HCT116 (cell line): Measurements from ENCODE around the gene ZCCHC13. TPM values are rescaled to one million over a fixed set of nuclear protein-coding genes. Genes with fewer than 3 reads are reported as not detected.

Experiments
- ATAC-seq: fragments of 200-7000 bp; cut with Tn5 transposase; 2 replicates; pipeline ENCODE4 v1.9.1; 2020; ENCODE audit warnings: mild to moderate bottlenecking, moderate library complexity
- BruUV-seq: library from RNA; stranded (reverse); fragments of 400-500 nt; replicated peaks from 2 replicates; lab custom pipeline; 2021; lab: Mats Ljungman, UMichigan
- CTCF ChIA-PET: fragments of 300-600 bp; sonication (Branson Sonifier 250); formaldehyde crosslinking; loops from one replicate; lab custom pipeline; 2021; ENCODE audit warnings: antibody characterized with exemption; lab: Charles Lee
- POLR2A ChIA-PET: fragments of 300-600, 350-600 bp; sonication (Branson Sonifier 250); formaldehyde crosslinking; loops from one replicate; lab custom pipeline; 2021; ENCODE audit warnings: antibody characterized with exemption; lab: Charles Lee
- RAD21 ChIA-PET, 2 experiments: fragments of 300-600 bp; sonication (Branson Sonifier 250); formaldehyde crosslinking; loops; one replicate each; lab custom pipeline; 2023; ENCODE audit warnings: low total read pairs in 2 of 2; ENCODE audit not compliant: uncharacterized antibody in 2 of 2, unreplicated experiment in 2 of 2, low non-redundant PET in 1 of 2; lab: Charles Lee
- DNase-seq: peaks from one replicate; pipeline ENCODE4 v3.0.0-alpha.2; 2010; ENCODE audit warnings: low read depth, low spot score
- H2AFZ ChIP-seq: fragments of 200-600 bp; shearing (Covaris generic), sonication (generic); 2 replicates; pipeline ENCODE4 v1.6.1; 2017; ENCODE audit warnings: low read depth, mixed run types, mixed read lengths, antibody characterized with exemption, low read length; ENCODE audit not compliant: poor library complexity, severe bottlenecking
- H3K27ac ChIP-seq: 2 replicates; pipeline ENCODE4 v1.5.1; 2012; ENCODE audit warnings: low read depth, low read length
- H3K27me3 ChIP-seq: fragments of 200-600 bp; sonication (generic); 2 replicates; pipeline ENCODE4 v1.6.1; 2016; ENCODE audit warnings: mixed run types, low read length, mixed read lengths; ENCODE audit not compliant: insufficient read depth
- H3K36me3 ChIP-seq, 2 experiments: fragments of 200-500 bp in 1 of 2; fragments of 200-600 bp in 1 of 2; sonication (Bioruptor generic) in 1 of 2; sonication (generic) in 1 of 2; 2 replicates each; pipeline versions ENCODE4 v1.5.1 to v1.6.1; 2014 to 2016; ENCODE audit warnings: low read length in 2 of 2, inconsistent platforms in 1 of 2, mixed read lengths in 1 of 2, mixed run types in 1 of 2; ENCODE audit not compliant: insufficient read depth in 2 of 2, control insufficient read depth in 1 of 2
- H3K4me1 ChIP-seq, 2 experiments: fragments of 200-600 bp in 1 of 2; sonication (generic) in 1 of 2; 2 replicates each; pipeline versions ENCODE4 v1.5.1 to v1.6.1; 2012 to 2017; ENCODE audit warnings: low read length in 2 of 2, inconsistent platforms in 1 of 2, mild to moderate bottlenecking in 1 of 2, mixed read lengths in 1 of 2, mixed run types in 1 of 2, moderate library complexity in 1 of 2; ENCODE audit not compliant: insufficient read depth in 2 of 2, control insufficient read depth in 1 of 2
- H3K4me2 ChIP-seq: fragments of 200-600 bp; sonication (generic); 2 replicates; pipeline ENCODE4 v1.6.1; 2017; ENCODE audit warnings: mixed run types, low read length, mixed read lengths
- H3K4me3 ChIP-seq, 2 experiments: fragments of 200-600 bp in 1 of 2; sonication (generic) in 1 of 2; replicated peaks in 1 of 2; 2 replicates each; pipeline ENCODE4 v1.5.1; 2011 to 2016; ENCODE audit warnings: low read length in 2 of 2, control low read depth in 1 of 2, low read depth in 1 of 2, mild to moderate bottlenecking in 1 of 2, mixed read lengths in 1 of 2, mixed run types in 1 of 2
- H3K79me2 ChIP-seq: fragments of 200-600 bp; sonication (generic); 2 replicates; pipeline ENCODE4 v1.6.1; 2017; ENCODE audit warnings: mild to moderate bottlenecking, mixed run types, low read length, moderate library complexity, mixed read lengths; ENCODE audit not compliant: insufficient read depth
- H3K9ac ChIP-seq: fragments of 200-600 bp; sonication (generic); 2 replicates; pipeline ENCODE4 v1.6.1; 2016; ENCODE audit warnings: low read length, mixed read lengths
- H3K9me2 ChIP-seq: fragments of 200-600 bp; sonication (generic), shearing (Covaris generic); 2 replicates; pipeline ENCODE4 v1.6.1; 2017; ENCODE audit warnings: mixed run types, mild to moderate bottlenecking, moderate library complexity; ENCODE audit not compliant: insufficient read depth
- H3K9me3 ChIP-seq, 2 experiments: fragments of 200-500 bp in 1 of 2; fragments of 200-600 bp in 1 of 2; sonication (Bioruptor generic) in 1 of 2; sonication (generic) in 1 of 2; 2 replicates each; pipeline ENCODE4 v1.6.1; 2014 to 2017; ENCODE audit warnings: low read length in 2 of 2, mixed read lengths in 2 of 2, inconsistent platforms in 1 of 2, low read depth in 1 of 2, mild to moderate bottlenecking in 1 of 2, mixed run types in 1 of 2, moderate library complexity in 1 of 2; ENCODE audit not compliant: control insufficient read depth in 1 of 2, insufficient read depth in 1 of 2
- H4K20me1 ChIP-seq: fragments of 200-600 bp; sonication (generic), shearing (Covaris generic); 2 replicates; pipeline ENCODE4 v1.6.1; 2017; ENCODE audit warnings: mixed run types, mild to moderate bottlenecking, moderate library complexity; ENCODE audit not compliant: insufficient read depth
- ATF3 ChIP-seq: IDR thresholded peaks from 2 replicates; pipeline ENCODE4 v1.6.1; 2012
- CBX3 ChIP-seq: IDR thresholded peaks from 2 replicates; pipeline ENCODE4 v1.6.1; 2012; ENCODE audit warnings: low read depth
- ELF1 ChIP-seq: IDR thresholded peaks from 2 replicates; pipeline ENCODE4 v1.6.1; 2012; ENCODE audit warnings: low read depth, borderline replicate concordance
- EZH2phosphoT487 ChIP-seq: fragments of 200-600 bp; IDR thresholded peaks from 2 replicates; pipeline ENCODE4 v1.6.1; 2018; ENCODE audit warnings: antibody characterized with exemption, borderline replicate concordance
- FOSL1 ChIP-seq: IDR thresholded peaks from 2 replicates; pipeline ENCODE4 v1.6.1; 2012; ENCODE audit warnings: low read depth
- JUND ChIP-seq: IDR thresholded peaks from 2 replicates; pipeline ENCODE4 v1.6.1; 2012
- POLR2A ChIP-seq: IDR thresholded peaks from 2 replicates; pipeline ENCODE4 v1.7.0; 2011; ENCODE audit warnings: borderline replicate concordance; ENCODE audit not compliant: insufficient read depth, insufficient read length; ENCODE audit errors: extremely low read depth
- POLR2AphosphoS5 ChIP-seq: IDR thresholded peaks from 2 replicates; pipeline ENCODE4 v1.6.1; 2011; ENCODE audit warnings: mild to moderate bottlenecking, low read depth, low read length, moderate library complexity
- RAD21 ChIP-seq: IDR thresholded peaks from 2 replicates; pipeline ENCODE4 v1.6.1; 2012; ENCODE audit warnings: low read depth, mild to moderate bottlenecking
- REST ChIP-seq: IDR thresholded peaks from 2 replicates; pipeline ENCODE4 v1.6.1; 2012; ENCODE audit warnings: low read depth
- SP1 ChIP-seq: IDR thresholded peaks from 2 replicates; pipeline ENCODE4 v1.6.1; 2012; ENCODE audit warnings: low read depth
- SRF ChIP-seq: IDR thresholded peaks from 2 replicates; pipeline ENCODE4 v1.6.1; 2012; ENCODE audit warnings: low read depth
- TCF7L2 ChIP-seq: IDR thresholded peaks from 2 replicates; pipeline ENCODE4 v1.7.0; 2011; ENCODE audit warnings: borderline replicate concordance, inconsistent platforms; ENCODE audit not compliant: insufficient read depth, insufficient read length; ENCODE audit errors: extremely low read depth
- YY1 ChIP-seq: IDR thresholded peaks from 2 replicates; pipeline ENCODE4 v1.6.1; 2011; ENCODE audit warnings: low read length, low read depth, moderate library complexity, mild to moderate bottlenecking; ENCODE audit not compliant: insufficient replicate concordance; ENCODE audit errors: extremely low read depth
- ZFX ChIP-seq: fragments of 450-650 bp; IDR thresholded peaks from 2 replicates; pipeline ENCODE4 v1.6.1; 2017
- ZNF274 ChIP-seq: fragments of 200-500 bp; sonication (Bioruptor generic); IDR thresholded peaks from 2 replicates; pipeline ENCODE4 v1.6.1; 2014; ENCODE audit warnings: mild to moderate bottlenecking, low read depth, low read length, inconsistent platforms
- intact Hi-C: fragments of 100-400 bp; cut with micrococcal nuclease; formaldehyde crosslinking; loops from 2 replicates; pipeline ENCODE4 v1.10.0; 2022
- total RNA-seq: library from RNA; stranded (reverse); gene quantifications from one replicate; pipeline ENCODE4 v1.2.1, GENCODE V29; 2021; ENCODE audit not compliant: unreplicated experiment

Gene ZCCHC13
- total RNA-seq, 1 experiment from 2014 or later, result not detected

- ATAC-seq, result peak; percentile 60
- H3K9me3 ChIP-seq, result no peaks in the 10 kb centered on the region
- peak overlapping the region; percentile 45 for H2AFZ ChIP-seq
- peaks cover 37% of the 10 kb centered on the region for H3K79me2 ChIP-seq
- peaks cover 0 to 7% of the 10 kb centered on the region in 2 experiments; a peak in 1 of 4 replicates for H3K36me3 ChIP-seq
- H3K9ac ChIP-seq, result peak overlapping the region; percentile 80
- peaks cover 0 to 10% of the 10 kb centered on the region in 2 experiments; a peak in 2 of 4 replicates for H3K4me1 ChIP-seq
- H3K9me2 ChIP-seq, result no peaks in the 10 kb centered on the region
- ChIA-PET CTCF (interaction anchor here (0.9 kb wide), 1 partner anchor 12 kb away, joined by 3 read pairs; no protein-coding TSS in a partner anchor), POLR2A (no interaction called here), RAD21 (no interaction called here)
- no peaks in the 10 kb centered on the region for H3K27me3 ChIP-seq
- intact Hi-C loops, result loop anchor here (5.0 kb wide), 1 partner anchor 46 kb away; no protein-coding TSS in a partner anchor
- no peaks in the 10 kb centered on the region for H4K20me1 ChIP-seq
- peak overlapping the region; percentile 90 for H3K4me2 ChIP-seq
- TF ChIP-seq POLR2A, result peak; percentile 66
- TF ChIP-seq SP1, result no peak
- peak; percentile 79 for TF ChIP-seq POLR2AphosphoS5
- TF ChIP-seq, all 23 proteins: peak for 2
- Histone ChIP-seq H3K4me3 (peak overlapping the region; percentile 65 to 77), H3K27ac (peak overlapping the region; percentile 86)
- peak; percentile 57 for DNase-seq
- no TSS peak for BruUV-seq
Measured at GRCh38 chrX:74293343-74293946, 10.5 kb upstream of the ZCCHC13 start.

GRCh38 chrX:74295101-74295500 lies 8.9 kb upstream of the ZCCHC13 start:
- ChIA-PET POLR2A (no interaction called here), CTCF (no interaction called here)
- intact Hi-C loops, result no loop called here
- no peak for TF ChIP-seq RAD21
- no peak for TF ChIP-seq ELF1
- TF ChIP-seq SRF, result no peak
- TF ChIP-seq ATF3, result no peak
- no peak for TF ChIP-seq TCF7L2
- no peak for TF ChIP-seq CBX3
- no peak for TF ChIP-seq SP1
- no peak for TF ChIP-seq ZNF274
- TF ChIP-seq POLR2AphosphoS5, result no peak
- no peak for TF ChIP-seq JUND
- TF ChIP-seq ZFX, result no peak
- no peak for TF ChIP-seq EZH2phosphoT487
- no peak for TF ChIP-seq FOSL1
- TF ChIP-seq YY1, result no peak
- no peak for TF ChIP-seq REST

More at GRCh38 chrX:74295101-74295500, 8.9 kb upstream of the ZCCHC13 start:
- Histone ChIP-seq H3K9me3 (no peaks in the 10 kb centered on the region), H3K79me2 (peaks cover 21% of the 10 kb centered on the region), H3K4me1 (peaks cover 0 to 9% of the 10 kb centered on the region in 2 experiments; a peak in 2 of 4 replicates), H2AFZ (no peak overlapping the region), H3K27ac (no peak overlapping the region), H4K20me1 (no peaks in the 10 kb centered on the region), H3K9ac (no peak overlapping the region), H3K27me3 (no peaks in the 10 kb centered on the region), H3K9me2 (no peaks in the 10 kb centered on the region), H3K4me3 (no peak overlapping the region), H3K4me2 (no peak overlapping the region), H3K36me3 (no peaks in the 10 kb centered on the region)
- ATAC-seq (no peak), DNase-seq (no peak)
- no TSS peak for BruUV-seq
- RAD21 ChIA-PET, result no interaction called here
